Panc1 (cell line): ENCODE data around the gene SNTB2. TPM values are rescaled to one million over a fixed set of nuclear protein-coding genes. Genes with fewer than 3 reads are reported as not detected.

ENCODE experiments used
- ATAC-seq: fragments of 200-7000 bp; cut with Tn5 transposase; 2 replicates; pipeline ENCODE4 v1.9.1; 2020; ENCODE audit warnings: mild to moderate bottlenecking, moderate library complexity
- BruUV-seq: library from RNA; stranded (reverse); fragments of 400-500 nt; replicated peaks from 2 replicates; lab custom pipeline; 2021; lab: Mats Ljungman, UMichigan
- CTCF ChIA-PET: fragments of 300-600 bp; sonication (Branson Sonifier 250); formaldehyde crosslinking; loops from one replicate; lab custom pipeline; 2022; ENCODE audit warnings: antibody characterized with exemption; lab: Charles Lee
- POLR2A ChIA-PET: fragments of 300-600 bp; sonication (Branson Sonifier 250); formaldehyde crosslinking; loops from one replicate; lab custom pipeline; 2022; ENCODE audit warnings: antibody characterized with exemption; lab: Charles Lee
- DNase-seq: peaks from one replicate; pipeline ENCODE4 v3.0.0-alpha.2; 2010; ENCODE audit warnings: low read depth, low spot score
- H3K27ac ChIP-seq: 2 replicates; pipeline ENCODE4 v1.5.1; 2011; ENCODE audit warnings: mild to moderate bottlenecking, low read length, inconsistent platforms
- H3K27me3 ChIP-seq: fragments of 200-500 bp; sonication (Bioruptor generic); 2 replicates; pipeline ENCODE4 v1.6.0; 2014; ENCODE audit warnings: low read length, inconsistent platforms; ENCODE audit not compliant: control insufficient read depth, insufficient read depth
- H3K36me3 ChIP-seq: fragments of 200-500 bp; sonication (Bioruptor generic); 2 replicates; pipeline ENCODE4 v1.5.1; 2014; ENCODE audit warnings: inconsistent platforms, mild to moderate bottlenecking, low read length, moderate library complexity; ENCODE audit not compliant: control insufficient read depth, insufficient read depth
- H3K4me1 ChIP-seq: 2 replicates; pipeline ENCODE4 v1.5.1; 2011; ENCODE audit warnings: inconsistent platforms, mild to moderate bottlenecking, low read length, moderate library complexity; ENCODE audit not compliant: control insufficient read depth, insufficient read depth
- H3K4me3 ChIP-seq, 2 experiments: 2 replicates each; pipeline ENCODE4 v1.5.1; 2011 to 2012; ENCODE audit warnings: low read depth in 2 of 2, low read length in 2 of 2, mild to moderate bottlenecking in 2 of 2, inconsistent platforms in 1 of 2, moderate library complexity in 1 of 2
- H3K9me3 ChIP-seq: fragments of 200-500 bp; sonication (Bioruptor generic); 2 replicates; pipeline ENCODE4 v1.5.1; 2014; ENCODE audit warnings: low read depth, mild to moderate bottlenecking, inconsistent platforms, low read length, moderate library complexity; ENCODE audit not compliant: control insufficient read depth, insufficient read depth
- CTCF ChIP-seq: fragments of 450-650 bp; IDR thresholded peaks from 2 replicates; pipeline ENCODE4 v1.5.1; 2017; ENCODE audit warnings: mild to moderate bottlenecking
- POLR2AphosphoS5 ChIP-seq: IDR thresholded peaks from 2 replicates; pipeline ENCODE4 v1.6.1; 2012; ENCODE audit warnings: mild to moderate bottlenecking, low read depth, low read length, moderate library complexity
- REST ChIP-seq, 2 experiments: IDR thresholded peaks; 2 replicates each; pipeline ENCODE4 v1.6.1; 2011 to 2012; ENCODE audit warnings: low read depth in 2 of 2, control low read depth in 1 of 2, low read length in 1 of 2, mild to moderate bottlenecking in 1 of 2, moderate library complexity in 1 of 2; ENCODE audit not compliant: insufficient read depth in 1 of 2
- SIN3A ChIP-seq: IDR thresholded peaks from 2 replicates; pipeline ENCODE4 v1.6.1; 2012; ENCODE audit warnings: low read depth, mild to moderate bottlenecking, low read length, moderate library complexity, borderline replicate concordance; ENCODE audit not compliant: insufficient read depth
- TCF7L2 ChIP-seq: IDR thresholded peaks from 2 replicates; pipeline ENCODE4 v1.6.1; 2011; ENCODE audit warnings: mild to moderate bottlenecking, low read depth, low read length, inconsistent platforms
- in situ Hi-C: cut with HindIII; loops from 2 replicates; pipeline ENCODE4 v1.10.0; 2016; ENCODE audit warnings: low sequenced_read_pairs, low pct_unique_long_range_greater_than_20kb
- intact Hi-C: fragments of 100-400 bp; cut with micrococcal nuclease; formaldehyde crosslinking; loops from one replicate; pipeline ENCODE4 v1.10.0; 2022; ENCODE audit not compliant: unreplicated experiment
- total RNA-seq: library from RNA; stranded (reverse); gene quantifications from one replicate; pipeline ENCODE4 v1.2.1, GENCODE V29; 2021; ENCODE audit not compliant: unreplicated experiment

The SNTB2 gene
- total RNA-seq, 1 experiment from 2014 or later = 40.8 TPM

GRCh38 chr16:69191136-69191535 is 4.2 kb downstream of the SNTB2 start:
- in situ Hi-C loops (no loop called here), intact Hi-C loops (no loop called here)

GRCh38 chr16:69193855-69194254 is 6.9 kb downstream of the SNTB2 start:
- ChIA-PET CTCF (no interaction called here), POLR2A (no interaction called here)
- intact Hi-C loops (no loop called here), in situ Hi-C loops (no loop called here)
- H3K36me3 ChIP-seq = no peaks in the 10 kb centered on the region
- TF ChIP-seq REST (IDR thresholded peaks at IDR 0.05; ENCODE audit: insufficient read depth in 1 of 2, low read depth in 2 of 2, low read length in 1 of 2) = no peak
- no peak for TF ChIP-seq TCF7L2
- TF ChIP-seq POLR2AphosphoS5 = no peak
- BruUV-seq = no TSS peak
- H3K4me1 ChIP-seq = peaks cover 30% of the 10 kb centered on the region
- no peak overlapping the region for H3K4me3 ChIP-seq
- H3K27me3 ChIP-seq = no peaks in the 10 kb centered on the region
- no peak for DNase-seq
- no peak for ATAC-seq
- H3K9me3 ChIP-seq = no peaks in the 10 kb centered on the region
- H3K27ac ChIP-seq = no peak overlapping the region

More at GRCh38 chr16:69191136-69191535, 4.2 kb downstream of the SNTB2 start:
- H3K27ac ChIP-seq = no peak overlapping the region
- no peak overlapping the region for H3K4me3 ChIP-seq
- TF ChIP-seq CTCF (no peak), SIN3A (no peak), TCF7L2 (no peak), POLR2AphosphoS5 (no peak), REST (IDR thresholded peaks at IDR 0.05; ENCODE audit: insufficient read depth in 1 of 2, low read depth in 2 of 2, low read length in 1 of 2) (no peak)
- no peaks in the 10 kb centered on the region for H3K27me3 ChIP-seq
- no TSS peak for BruUV-seq
- DNase-seq (no peak), ATAC-seq (no peak)
- no peaks in the 10 kb centered on the region for H3K9me3 ChIP-seq
- H3K4me1 ChIP-seq = peaks cover 33% of the 10 kb centered on the region
- ChIA-PET POLR2A (interaction anchor here (0.6 to 0.7 kb wide), 5 partner anchors 9 to 57 kb away, joined by 3 to 14 read pairs (median 4); no protein-coding TSS in a partner anchor), CTCF (no interaction called here)
- no peaks in the 10 kb centered on the region for H3K36me3 ChIP-seq
